Body of pancreas (tissue), 4 donors: ENCODE measurements around the gene FTH1.
"Not testable (repeated sequence)": the region's sequence is repeated elsewhere in the genome, so short reads cannot be mapped to it uniquely, and the experiment has no call there.

Experiments
- POLR2A ChIP-seq, 3 donors: fragments of 450-650 bp; IDR thresholded peaks; one replicate each; pipeline ENCODE4 v1.6.1; 2016; ENCODE audit warnings: antibody characterized with exemption in 3 of 3, mild to moderate bottlenecking in 2 of 3
- TF ChIP-seq, protein P1 (sequence below), 7 experiments: fragments of 450-650 bp in 4 of 7; fragments of 200-600 bp in 3 of 7; sonication (generic) in 3 of 7; IDR thresholded peaks; one replicate each; pipeline ENCODE4 v1.5.1; 2016 to 2019; ENCODE audit warnings: antibody characterized with exemption in 7 of 7

- TF ChIP-seq, protein P1, sequence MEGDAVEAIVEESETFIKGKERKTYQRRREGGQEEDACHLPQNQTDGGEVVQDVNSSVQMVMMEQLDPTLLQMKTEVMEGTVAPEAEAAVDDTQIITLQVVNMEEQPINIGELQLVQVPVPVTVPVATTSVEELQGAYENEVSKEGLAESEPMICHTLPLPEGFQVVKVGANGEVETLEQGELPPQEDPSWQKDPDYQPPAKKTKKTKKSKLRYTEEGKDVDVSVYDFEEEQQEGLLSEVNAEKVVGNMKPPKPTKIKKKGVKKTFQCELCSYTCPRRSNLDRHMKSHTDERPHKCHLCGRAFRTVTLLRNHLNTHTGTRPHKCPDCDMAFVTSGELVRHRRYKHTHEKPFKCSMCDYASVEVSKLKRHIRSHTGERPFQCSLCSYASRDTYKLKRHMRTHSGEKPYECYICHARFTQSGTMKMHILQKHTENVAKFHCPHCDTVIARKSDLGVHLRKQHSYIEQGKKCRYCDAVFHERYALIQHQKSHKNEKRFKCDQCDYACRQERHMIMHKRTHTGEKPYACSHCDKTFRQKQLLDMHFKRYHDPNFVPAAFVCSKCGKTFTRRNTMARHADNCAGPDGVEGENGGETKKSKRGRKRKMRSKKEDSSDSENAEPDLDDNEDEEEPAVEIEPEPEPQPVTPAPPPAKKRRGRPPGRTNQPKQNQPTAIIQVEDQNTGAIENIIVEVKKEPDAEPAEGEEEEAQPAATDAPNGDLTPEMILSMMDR (IDR thresholded peaks at IDR 0.05): not testable (repeated sequence)
- TF ChIP-seq POLR2A (IDR thresholded peaks at IDR 0.05): not testable (repeated sequence)
Observed at GRCh38 chr11:62002283-62002682, 34.8 kb upstream of the FTH1 start.
